ENCODE measurements around the gene FOXN1. TPM values are rescaled to one million over a fixed set of nuclear protein-coding genes. Genes with fewer than 3 reads are reported as not detected.

Gene FOXN1
- total RNA-seq, 4 donors from 2014 or later = not detected

- Histone ChIP-seq H3K27ac (no peak overlapping the region), H3K4me3 (no peak overlapping the region), H3K36me3 (peaks cover 0 to 56% (median 0%) of the 10 kb centered on the region in 3 donors), H3K4me1 (no peaks in the 10 kb centered on the region), H3K27me3 (no peaks in the 10 kb centered on the region), H3K9me3 (no peaks in the 10 kb centered on the region)
- no peak for TF ChIP-seq POLR2A (IDR thresholded peaks at IDR 0.05)
- DNase-seq = no peak
Observed at GRCh38 chr17:28582513-28582912, 76.4 kb downstream of the FOXN1 start.

- Histone ChIP-seq H3K4me3 (no peak overlapping the region), H3K27ac (no peak overlapping the region), H3K9me3 (no peaks in the 10 kb centered on the region), H3K4me1 (no peaks in the 10 kb centered on the region), H3K36me3 (peaks cover 0 to 58% (median 0%) of the 10 kb centered on the region in 3 donors), H3K27me3 (no peaks in the 10 kb centered on the region)
- TF ChIP-seq POLR2A (IDR thresholded peaks at IDR 0.05) (no peak), CTCF (IDR thresholded peaks at IDR 0.05) (no peak)
- DNase-seq = no peak
Observed at GRCh38 chr17:28584434-28584833, 78.3 kb downstream of the FOXN1 start.

- Histone ChIP-seq H3K36me3 (peaks cover 0 to 59% (median 0%) of the 10 kb centered on the region in 3 donors), H3K4me1 (no peaks in the 10 kb centered on the region), H3K4me3 (no peak overlapping the region), H3K27me3 (no peaks in the 10 kb centered on the region), H3K9me3 (no peaks in the 10 kb centered on the region), H3K27ac (no peak overlapping the region)
- TF ChIP-seq POLR2A (IDR thresholded peaks at IDR 0.05) (no peak), CTCF (IDR thresholded peaks at IDR 0.05) (no peak)
- no peak for DNase-seq
Observed at GRCh38 chr17:28585851-28586250, 79.7 kb downstream of the FOXN1 start.

Other genes with a start within 250 kb of the FOXN1 start
- gene TMEM97, start 187.1 kb upstream of the FOXN1 start, total RNA-seq = 1 to 10 TPM; 7.7 to 8.9 (median 8.1) TPM
- 10 to 100 TPM; 34.7 to 69.7 (median 62.0) TPM for gene IFT20, start 170.9 kb upstream of the FOXN1 start, total RNA-seq
- 10 to 100 TPM; 28.9 to 36.3 (median 31.1) TPM for gene TNFAIP1, start 170.6 kb upstream of the FOXN1 start, total RNA-seq
- gene POLDIP2, start 148.8 kb upstream of the FOXN1 start, total RNA-seq = 10 to 100 TPM; 49.5 to 87.2 (median 79.0) TPM
- not detected for gene SEBOX, start 141.1 kb upstream of the FOXN1 start, total RNA-seq
- gene VTN, start 136.0 kb upstream of the FOXN1 start, total RNA-seq = under 1 TPM in 1 of 4 donors, not detected in 3; 0.57 TPM
- gene SARM1, start 134.7 kb upstream of the FOXN1 start, total RNA-seq = 10 to 100 TPM; 12.8 to 37.6 (median 24.6) TPM
- gene SLC46A1, start 100.1 kb upstream of the FOXN1 start, total RNA-seq = 10 to 100 TPM in 2 of 4 donors, 1 to 10 TPM in 2; 2.5 to 92.6 (median 15.5) TPM
- 100 to 1,000 TPM in 3 of 4 donors, 10 to 100 TPM in 1; 11.6 to 612 (median 544) TPM for gene SLC13A2, start 32.7 kb upstream of the FOXN1 start, total RNA-seq
- gene UNC119, start 46.3 kb downstream of the FOXN1 start, total RNA-seq = 10 to 100 TPM; 22.6 to 39.2 (median 31.4) TPM
- 100 to 1,000 TPM in 2 of 4 donors, 10 to 100 TPM in 2; 47.0 to 188 (median 107) TPM for gene PIGS, start 65.2 kb downstream of the FOXN1 start, total RNA-seq
- 100 to 1,000 TPM in 2 of 4 donors, 10 to 100 TPM in 2; 14.9 to 192 (median 120) TPM for gene ALDOC, start 70.5 kb downstream of the FOXN1 start, total RNA-seq
- 10 to 100 TPM; 40.3 to 67.7 (median 49.6) TPM for gene SPAG5, start 92.7 kb downstream of the FOXN1 start, total RNA-seq
- 10 to 100 TPM; 11.6 to 36.8 (median 23.3) TPM for gene RSKR, start 107.8 kb downstream of the FOXN1 start, total RNA-seq
- gene BLTP2, start 138.8 kb downstream of the FOXN1 start, total RNA-seq = 100 to 1,000 TPM; 139 to 175 (median 167) TPM
- gene SDF2, start 155.6 kb downstream of the FOXN1 start, total RNA-seq = 10 to 100 TPM; 39.6 to 60.5 (median 55.9) TPM
- gene SUPT6H, start 155.9 kb downstream of the FOXN1 start, total RNA-seq = 100 to 1,000 TPM in 1 of 4 donors, 10 to 100 TPM in 3; 61.5 to 101 (median 96.0) TPM
- 1 to 10 TPM in 3 of 4 donors, not detected in 1; 1.7 to 3.5 (median 3.1) TPM for gene PROCA1, start 205.5 kb downstream of the FOXN1 start, total RNA-seq
- gene RAB34, start 211.5 kb downstream of the FOXN1 start, total RNA-seq = 10 to 100 TPM; 14.5 to 69.3 (median 30.2) TPM
- gene RPL23A, start 213.6 kb downstream of the FOXN1 start, total RNA-seq = 100 to 1,000 TPM; 214 to 675 (median 268) TPM
- gene TLCD1, start 219.9 kb downstream of the FOXN1 start, total RNA-seq = 1 to 10 TPM; 3.3 to 9.1 (median 5.8) TPM
- 10 to 100 TPM in 2 of 4 donors, 1 to 10 TPM in 2; 7.4 to 89.1 (median 14.0) TPM for gene NEK8, start 222.4 kb downstream of the FOXN1 start, total RNA-seq
- gene TRAF4, start 237.7 kb downstream of the FOXN1 start, total RNA-seq = 100 to 1,000 TPM in 3 of 4 donors, 10 to 100 TPM in 1; 83.3 to 228 (median 184) TPM